Fibroblast of peridontal ligament (primary cell): Measurements from ENCODE around the gene GDAP1L1.
"Not testable (repeated sequence)": the region's sequence is repeated elsewhere in the genome, so short reads cannot be mapped to it uniquely, and the experiment has no call there.

Experiments
- DNase-seq: peaks from one replicate; pipeline ENCODE4 v3.0.0-alpha.2; 2010; ENCODE audit errors: extremely low read depth

The GDAP1L1 gene

GRCh38 chr20:44254073-44254472, 7.0 kb downstream of the GDAP1L1 start:
- no peak for DNase-seq

DNA sequence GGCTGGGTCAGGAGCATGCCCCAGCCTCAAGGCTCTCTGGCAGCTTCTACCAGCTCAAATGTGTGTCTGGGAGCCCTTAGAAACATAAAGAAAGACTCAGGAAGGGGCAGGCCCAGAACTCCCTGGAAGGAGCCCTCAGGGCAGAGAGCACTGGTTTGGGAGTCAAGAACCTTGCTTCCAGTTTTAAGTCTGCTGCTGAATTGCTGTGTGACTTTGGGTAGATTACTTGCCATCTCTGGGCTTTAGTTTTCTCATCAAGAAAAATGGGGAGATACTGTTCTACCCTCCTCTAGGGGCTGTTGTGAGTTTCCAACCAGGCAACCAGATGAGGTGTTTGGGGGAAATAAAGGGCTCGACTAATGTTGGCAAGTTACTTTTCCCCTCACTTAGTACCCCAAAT, 8.8 kb downstream of the GDAP1L1 start:
- no peak for DNase-seq

GRCh38 chr20:44256961-44257360, 9.9 kb downstream of the GDAP1L1 start:
- no peak for DNase-seq

DNA sequence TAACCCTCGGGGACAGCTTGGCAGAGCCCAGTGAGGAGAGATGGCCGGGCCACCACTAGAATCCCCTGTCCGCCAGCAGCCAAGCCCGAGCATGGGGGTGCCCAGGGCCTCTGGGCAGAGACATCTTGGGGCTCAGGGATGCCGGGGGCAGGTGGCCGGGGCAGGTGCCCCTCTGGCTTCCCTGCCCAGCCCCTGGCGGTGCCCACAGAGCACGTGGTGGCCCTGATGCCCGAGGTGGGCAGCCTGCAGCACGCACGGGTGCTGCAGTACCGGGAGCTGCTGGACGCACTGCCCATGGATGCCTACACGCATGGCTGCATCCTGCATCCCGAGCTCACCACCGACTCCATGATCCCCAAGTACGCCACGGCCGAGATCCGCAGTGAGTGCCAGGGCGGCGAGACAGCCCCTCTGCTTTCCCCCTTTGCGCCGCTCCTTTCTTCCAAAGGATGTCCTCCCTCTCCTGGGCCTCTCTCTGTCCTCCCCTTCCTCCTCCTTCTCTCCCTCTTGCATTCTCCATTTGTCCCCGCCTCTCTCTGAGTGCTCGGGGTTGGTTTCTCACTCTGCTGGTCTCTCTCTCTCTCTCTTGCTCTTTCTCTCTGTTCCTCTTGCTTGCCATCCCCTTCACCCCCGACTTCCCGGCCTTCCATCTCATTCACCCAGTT, 11.2 kb downstream of the GDAP1L1 start:
- DNase-seq = no peak

DNA sequence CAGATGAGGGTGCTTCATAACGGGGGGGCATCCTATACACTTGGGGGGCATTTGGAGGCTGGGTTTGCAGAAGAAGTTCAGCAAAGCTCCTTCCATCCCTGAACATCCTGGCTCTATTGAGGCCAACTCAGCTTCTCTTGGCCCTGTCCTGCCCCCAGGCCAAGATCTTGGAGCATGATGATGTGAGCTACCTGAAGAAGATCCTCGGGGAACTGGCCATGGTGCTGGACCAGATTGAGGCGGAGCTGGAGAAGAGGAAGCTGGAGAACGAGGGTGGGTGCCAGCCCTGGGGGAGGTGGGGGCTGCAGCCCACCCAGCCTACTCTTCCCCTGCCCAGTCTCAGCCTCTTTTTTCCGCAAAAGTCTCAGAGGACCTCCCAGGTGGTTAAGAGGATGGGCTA, 17.2 kb downstream of the GDAP1L1 start:
- DNase-seq = no peak

DNA sequence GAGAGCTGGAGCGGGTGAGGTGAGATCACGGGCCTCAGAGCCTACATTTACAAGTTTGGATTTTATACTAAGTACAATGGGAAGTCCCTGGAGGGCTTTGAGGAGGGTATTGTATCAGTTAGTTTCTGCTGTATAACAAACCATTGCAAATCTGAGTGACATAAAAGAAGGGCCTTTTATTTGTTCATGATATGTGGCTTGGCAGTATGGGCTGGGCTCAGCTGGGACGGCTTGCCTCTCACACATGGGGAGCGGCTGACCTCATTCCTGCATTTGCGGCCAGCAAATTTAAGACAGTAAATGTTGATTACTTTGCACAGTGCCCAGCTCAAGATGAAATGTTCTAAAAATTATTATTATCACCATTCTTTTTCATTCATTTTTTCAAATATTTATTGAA, 21.7 kb downstream of the GDAP1L1 start:
- no peak for DNase-seq

DNA sequence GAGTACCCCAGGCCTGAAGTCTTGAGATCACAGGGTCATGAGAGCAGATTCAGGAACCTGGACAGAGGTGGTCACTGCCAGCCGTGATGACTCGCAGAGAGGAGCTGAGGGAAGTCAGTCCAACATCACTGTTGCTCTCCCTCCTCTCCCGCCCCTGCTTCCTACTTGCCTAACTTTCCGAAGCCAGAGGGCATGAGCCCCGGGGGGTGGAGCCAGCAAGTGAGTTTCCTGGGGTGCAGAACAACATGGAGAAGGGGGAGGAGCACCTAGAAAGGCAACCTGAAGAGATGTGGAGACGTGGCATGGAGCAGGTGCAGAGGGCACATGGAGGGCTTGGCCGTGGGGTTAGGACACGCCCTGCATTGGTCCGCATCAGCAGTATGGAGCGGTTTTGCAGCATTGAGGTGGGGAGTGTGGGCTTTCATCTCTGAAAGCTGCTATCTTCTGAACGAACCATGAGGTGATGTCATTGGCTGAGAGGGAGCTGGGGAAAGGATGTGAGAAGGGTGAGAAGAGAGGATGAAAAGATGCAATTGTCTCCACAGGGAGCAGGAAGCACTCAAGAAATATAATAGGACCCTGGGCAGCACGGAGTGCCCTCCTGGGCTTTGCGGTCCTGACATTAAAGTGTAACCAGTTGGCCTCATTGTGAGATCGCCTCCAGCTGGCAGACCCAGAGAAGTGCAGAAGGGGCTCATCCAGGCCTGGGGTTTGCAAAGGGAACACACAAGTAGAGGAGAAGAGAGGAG, 25.0 kb downstream of the GDAP1L1 start:
- no peak for DNase-seq

- no peak for DNase-seq
Measured at GRCh38 chr20:44273231-44274215, 26.4 kb downstream of the GDAP1L1 start.

DNA sequence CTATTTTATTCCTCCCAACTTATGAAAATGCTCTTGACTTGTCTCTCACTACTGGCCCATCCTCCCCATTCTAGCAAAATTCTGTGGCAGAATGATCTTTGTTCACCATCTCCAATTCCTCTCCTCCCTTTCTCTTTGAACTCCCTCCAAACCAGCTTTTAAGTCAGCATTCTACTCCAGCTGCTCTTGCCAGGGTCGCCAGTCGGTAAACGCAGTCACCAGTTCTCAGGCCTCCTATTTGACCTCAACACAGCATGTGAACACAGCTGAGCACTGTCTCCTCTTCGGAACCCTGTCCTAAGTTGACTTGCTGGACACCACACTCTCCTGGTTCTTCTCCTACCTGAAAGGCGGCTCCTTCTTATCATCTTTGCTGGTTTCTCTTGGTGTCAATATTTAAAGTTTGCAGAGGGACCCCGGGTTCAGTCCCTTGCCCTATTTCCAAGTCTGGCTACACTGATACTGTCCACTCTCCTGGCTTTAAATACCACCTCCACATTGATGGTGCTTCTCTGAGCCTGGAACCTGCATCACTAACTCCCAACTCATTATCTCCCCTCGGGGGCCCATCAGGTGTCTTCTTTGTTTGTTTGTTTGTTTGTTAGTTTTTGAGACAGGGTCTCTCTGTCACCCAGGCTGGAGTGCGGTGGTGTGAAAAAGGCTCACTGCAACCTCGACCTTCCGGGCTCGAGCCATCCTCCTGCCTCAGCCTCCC, 27.4 kb downstream of the GDAP1L1 start:
- DNase-seq = no peak

DNA sequence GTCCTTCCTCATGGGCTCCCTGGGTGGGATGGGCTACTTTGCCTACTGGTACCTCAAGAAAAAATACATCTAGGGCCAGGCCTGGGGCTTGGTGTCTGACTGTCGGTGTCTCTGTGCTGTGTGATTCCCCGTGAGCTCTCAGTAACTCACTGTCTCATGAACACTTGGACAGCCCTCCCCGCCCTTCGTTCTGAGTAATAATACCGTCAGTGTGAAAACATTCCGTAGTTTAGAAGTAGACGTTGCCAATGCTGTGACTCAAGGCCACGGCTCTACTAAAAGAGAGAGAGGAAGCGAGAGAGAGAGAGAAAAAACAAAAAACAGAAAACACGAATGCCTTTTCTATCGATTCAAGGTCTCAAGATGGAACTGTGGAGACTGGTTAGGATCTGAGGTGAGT, 32.1 kb downstream of the GDAP1L1 start:
- peak; percentile 68 for DNase-seq

DNA sequence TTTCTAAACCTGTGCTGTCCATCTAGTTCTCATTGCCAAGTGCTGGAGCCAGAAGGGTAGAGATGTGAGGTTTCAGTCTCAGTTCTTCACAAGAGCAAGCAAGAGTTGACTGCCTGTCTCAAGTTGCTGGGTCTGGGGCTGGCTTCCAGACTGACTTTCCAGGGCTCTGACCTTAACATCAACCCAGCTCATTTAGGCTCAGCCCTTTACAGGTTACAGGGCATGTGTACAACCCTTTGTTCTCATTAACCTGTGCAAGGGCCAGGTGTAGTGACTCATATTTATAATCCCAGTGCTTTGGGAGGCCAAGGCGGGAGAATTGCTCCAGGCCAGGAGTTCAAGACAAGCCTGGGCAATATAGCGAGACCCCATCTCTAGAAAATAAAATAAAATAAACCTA, 33.3 kb downstream of the GDAP1L1 start:
- no peak for DNase-seq

GRCh38 chr20:44282192-44282591, 35.1 kb downstream of the GDAP1L1 start:
- no peak for DNase-seq

DNA sequence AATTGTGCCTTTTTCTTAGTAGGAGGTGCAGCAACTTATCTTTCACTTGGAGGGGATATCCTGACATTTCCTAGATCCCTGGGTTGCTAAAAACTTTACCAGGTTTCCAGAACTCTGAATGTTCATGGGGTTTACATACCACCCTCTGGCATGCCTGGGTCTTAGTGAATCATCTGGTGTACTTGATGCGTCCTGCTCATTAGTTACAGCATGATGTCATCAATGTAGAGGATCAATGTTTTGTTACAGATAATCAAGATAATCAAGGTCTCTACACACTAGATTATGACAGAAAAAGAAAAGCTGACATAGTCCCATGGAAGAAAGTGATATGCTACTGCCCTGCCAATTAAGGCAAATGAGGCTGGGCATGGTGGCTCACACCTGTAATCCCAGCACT, 36.9 kb downstream of the GDAP1L1 start:
- DNase-seq = no peak

DNA sequence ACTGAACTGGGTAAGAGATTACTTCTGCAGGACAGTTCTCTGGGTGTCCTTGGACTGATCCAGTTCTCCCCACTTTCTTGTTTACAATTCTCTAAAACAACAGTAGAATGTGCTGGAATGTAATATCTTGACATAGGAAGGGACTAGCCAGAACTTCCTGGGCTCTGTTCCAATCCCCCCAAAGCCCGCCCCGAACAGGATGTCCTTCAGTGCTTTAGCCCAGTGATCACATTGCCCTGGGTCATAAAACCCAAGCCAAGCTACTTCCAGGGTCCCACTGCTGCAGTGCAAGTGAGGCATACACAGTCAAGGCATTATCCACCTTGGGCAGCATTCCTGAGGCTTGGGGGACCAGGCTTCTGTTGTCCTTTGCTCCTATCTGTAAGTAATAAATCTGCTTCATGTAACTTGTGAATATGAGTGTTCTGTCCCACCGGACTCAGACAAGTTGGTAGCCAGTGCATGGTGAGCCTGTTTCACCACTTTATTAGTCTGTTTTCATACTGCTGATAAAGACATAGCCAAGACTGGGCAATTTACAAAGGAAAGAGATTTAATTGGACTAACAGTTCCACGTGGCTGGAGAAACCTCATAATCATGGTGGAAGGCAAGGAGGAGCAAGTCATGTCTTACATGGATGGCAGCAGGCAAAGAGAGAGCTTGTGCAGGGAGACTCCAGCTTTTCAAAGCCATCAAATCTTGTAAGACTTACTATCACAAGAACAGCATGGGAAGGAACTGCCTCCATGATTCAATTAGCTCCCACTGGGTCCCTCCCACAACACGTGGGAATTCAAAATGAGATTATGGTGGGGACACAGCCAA, 40.4 kb downstream of the GDAP1L1 start:
- no peak for DNase-seq

- no peak for DNase-seq
Measured at GRCh38 chr20:44288252-44288651, 41.1 kb downstream of the GDAP1L1 start.

GRCh38 chr20:44291754-44292153, 44.6 kb downstream of the GDAP1L1 start:
- no peak for DNase-seq

GRCh38 chr20:44296011-44296410, 48.9 kb downstream of the GDAP1L1 start:
- no peak for DNase-seq

DNA sequence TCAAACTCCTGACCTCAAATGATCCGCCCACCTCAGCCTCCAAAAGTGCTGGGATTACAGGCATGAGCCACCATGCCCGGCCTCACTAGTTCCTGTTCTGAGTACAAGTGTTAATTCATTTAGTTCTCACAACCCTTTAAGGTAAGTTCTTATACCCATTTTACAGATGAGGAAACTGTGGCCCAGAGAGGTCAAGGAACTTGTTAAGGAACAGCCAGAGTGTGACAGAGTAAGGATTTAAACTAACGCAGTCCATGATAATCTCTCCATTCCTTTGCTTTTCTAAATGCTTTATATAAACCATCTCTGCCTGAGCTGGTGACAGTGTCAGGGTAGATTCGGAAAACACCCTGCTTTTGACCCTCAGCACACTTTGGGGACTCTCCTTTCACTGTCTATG, 50.6 kb downstream of the GDAP1L1 start:
- DNase-seq = no peak

DNA sequence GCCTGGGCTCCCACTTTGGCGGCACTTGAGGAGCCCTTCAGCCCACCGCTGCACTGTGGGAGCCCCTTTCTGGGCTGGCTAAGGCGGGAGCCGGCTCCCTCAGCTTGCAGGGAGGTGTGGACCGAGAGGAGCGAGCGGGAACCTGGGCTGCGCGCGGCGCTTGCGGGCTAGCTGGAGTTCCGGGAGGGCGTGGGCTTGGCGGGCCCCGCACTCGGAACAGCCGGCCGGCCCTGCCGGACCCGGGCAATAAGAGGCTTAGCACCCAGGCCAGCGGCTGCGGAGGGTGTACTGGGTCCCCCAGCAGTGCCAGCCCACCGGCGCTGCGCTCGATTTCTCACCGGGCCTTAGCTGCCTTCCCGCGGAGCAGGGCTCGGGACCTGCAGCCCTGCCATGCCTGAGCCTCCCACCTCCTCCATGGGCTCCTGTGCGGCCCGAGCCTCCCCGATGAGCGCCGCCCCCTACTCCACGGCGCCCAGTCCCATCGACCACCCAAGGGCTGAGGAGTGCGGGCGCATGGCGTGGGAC, 52.0 kb downstream of the GDAP1L1 start:
- not testable (repeated sequence) for DNase-seq

- DNase-seq = no peak
Measured at GRCh38 chr20:44301285-44301684, 54.2 kb downstream of the GDAP1L1 start.
